ENCODE data around the gene FLRT3.

The FLRT3 gene

GRCh38 chr20:14331646-14332045, 5.8 kb downstream of the FLRT3 start:
- H3K27ac ChIP-seq, result no peak overlapping the region
- TF ChIP-seq CTCF (IDR thresholded peaks at IDR 0.05) (no peak), ZFX (IDR thresholded peaks at IDR 0.05; ENCODE audit: borderline replicate concordance) (no peak)

GRCh38 chr20:14319704-14320103, 17.7 kb downstream of the FLRT3 start:
- H3K27ac ChIP-seq, result no peak overlapping the region
- TF ChIP-seq CTCF (IDR thresholded peaks at IDR 0.05), result no peak
- TF ChIP-seq ZFX (IDR thresholded peaks at IDR 0.05; ENCODE audit: borderline replicate concordance), result no peak

GRCh38 chr20:14313341-14314020, 23.9 kb downstream of the FLRT3 start:
- no peak overlapping the region for H3K27ac ChIP-seq

GRCh38 chr20:14312001-14312400, 25.4 kb downstream of the FLRT3 start:
- TF ChIP-seq CTCF (IDR thresholded peaks at IDR 0.05) (no peak), ZFX (IDR thresholded peaks at IDR 0.05; ENCODE audit: borderline replicate concordance) (no peak)
- no peak overlapping the region for H3K27ac ChIP-seq

More at GRCh38 chr20:14313341-14314020, 23.9 kb downstream of the FLRT3 start:
- TF ChIP-seq ZFX (IDR thresholded peaks at IDR 0.05; ENCODE audit: borderline replicate concordance) (no peak), CTCF (IDR thresholded peaks at IDR 0.05) (no peak)

- TF ChIP-seq CTCF (IDR thresholded peaks at IDR 0.05), result no peak
- TF ChIP-seq ZFX (IDR thresholded peaks at IDR 0.05; ENCODE audit: borderline replicate concordance), result no peak
- H3K27ac ChIP-seq, result no peak overlapping the region
Observed at GRCh38 chr20:14310977-14311627, 26.3 kb downstream of the FLRT3 start.

GRCh38 chr20:14307956-14308355, 29.5 kb downstream of the FLRT3 start:
- H3K27ac ChIP-seq, result no peak overlapping the region
- TF ChIP-seq CTCF (IDR thresholded peaks at IDR 0.05), result no peak
- no peak for TF ChIP-seq ZFX (IDR thresholded peaks at IDR 0.05; ENCODE audit: borderline replicate concordance)

GRCh38 chr20:14304472-14304871, 32.9 kb downstream of the FLRT3 start:
- no peak overlapping the region for H3K27ac ChIP-seq
- TF ChIP-seq ZFX (IDR thresholded peaks at IDR 0.05; ENCODE audit: borderline replicate concordance) (no peak), CTCF (IDR thresholded peaks at IDR 0.05) (no peak)

Data from 22Rv1 (cell line).